Neuronal stem cell (in vitro differentiated cells): ENCODE data around the gene DDX59.
"Not testable (repeated sequence)": the region's sequence is repeated elsewhere in the genome, so short reads cannot be mapped to it uniquely, and the experiment has no call there.

ENCODE experiments used
- DNase-seq: peaks from one replicate; pipeline ENCODE4 v3.0.0-alpha.2; 2013; ENCODE audit warnings: low spot score
- H2AFZ ChIP-seq: one replicate; pipeline ENCODE4 v1.6.1; 2013; ENCODE audit warnings: mild to moderate bottlenecking, low read length, inconsistent platforms
- H2AK5ac ChIP-seq: 2 replicates; pipeline ENCODE4 v1.6.1; 2013; ENCODE audit warnings: low read depth, mild to moderate bottlenecking, inconsistent platforms, low read length, moderate library complexity, mixed read lengths
- H2BK120ac ChIP-seq: 2 replicates; pipeline ENCODE4 v1.6.1; 2013; ENCODE audit warnings: low read depth, mild to moderate bottlenecking, inconsistent platforms, low read length, moderate library complexity, mixed read lengths
- H2BK12ac ChIP-seq: one replicate; pipeline ENCODE4 v1.6.1; 2013; ENCODE audit warnings: low read length, inconsistent platforms
- H2BK15ac ChIP-seq: 2 replicates; pipeline ENCODE4 v1.6.1; 2013; ENCODE audit warnings: mild to moderate bottlenecking, low read length, inconsistent platforms, mixed read lengths
- H2BK5ac ChIP-seq: one replicate; pipeline ENCODE4 v1.6.1; 2013; ENCODE audit warnings: inconsistent platforms, mild to moderate bottlenecking, low read length, moderate library complexity
- H3K14ac ChIP-seq: one replicate; pipeline ENCODE4 v1.6.1; 2013; ENCODE audit warnings: low read length, inconsistent platforms
- H3K18ac ChIP-seq: 2 replicates; pipeline ENCODE4 v1.6.1; 2013; ENCODE audit warnings: low read length, inconsistent platforms
- H3K23ac ChIP-seq: 2 replicates; pipeline ENCODE4 v1.6.1; 2013; ENCODE audit warnings: low read depth, mild to moderate bottlenecking, mixed read lengths, low read length, inconsistent platforms; ENCODE audit not compliant: poor library complexity
- H3K27ac ChIP-seq: replicated peaks from 3 replicates; pipeline ENCODE4 v1.5.1; 2013; ENCODE audit warnings: low read length, inconsistent platforms
- H3K27me3 ChIP-seq, 3 experiments: 2 replicates each; pipeline ENCODE4 v1.6.1; 2013; ENCODE audit warnings: low read length in 3 of 3, mild to moderate bottlenecking in 2 of 3, inconsistent platforms in 1 of 3, low read depth in 1 of 3, mixed read lengths in 1 of 3, moderate library complexity in 1 of 3; ENCODE audit not compliant: control insufficient read depth in 3 of 3, insufficient read depth in 3 of 3
- H3K36me3 ChIP-seq, 2 donors: replicated peaks in 1 of 2; 2 replicates each; pipeline ENCODE4 v1.6.1; 2013; ENCODE audit warnings: low read length in 2 of 2; ENCODE audit not compliant: control insufficient read depth in 2 of 2, insufficient read depth in 2 of 2
- H3K4ac ChIP-seq: 2 replicates; pipeline ENCODE4 v1.6.1; 2013; ENCODE audit warnings: inconsistent platforms, mild to moderate bottlenecking, low read length, moderate library complexity
- H3K4me1 ChIP-seq, 2 donors: 1 replicate in 1 of 2; 2 replicates in 1 of 2; pipeline ENCODE4 v1.6.1; 2013; ENCODE audit warnings: low read length in 2 of 2, low read depth in 1 of 2; ENCODE audit not compliant: control insufficient read depth in 2 of 2, insufficient read depth in 1 of 2
- H3K4me2 ChIP-seq: one replicate; pipeline ENCODE4 v1.6.1; 2013; ENCODE audit warnings: mild to moderate bottlenecking, low read length, inconsistent platforms; ENCODE audit not compliant: insufficient read depth, poor library complexity, severe bottlenecking
- H3K4me3 ChIP-seq, 2 donors: 2 replicates each; pipeline ENCODE4 v1.5.1; 2013; ENCODE audit warnings: low read length in 2 of 2, mild to moderate bottlenecking in 2 of 2, inconsistent platforms in 1 of 2, moderate library complexity in 1 of 2
- H3K79me1 ChIP-seq: one replicate; pipeline ENCODE4 v1.6.1; 2013; ENCODE audit warnings: low read depth, mild to moderate bottlenecking, inconsistent platforms, low read length, moderate library complexity
- H3K9ac ChIP-seq: one replicate; pipeline ENCODE4 v1.6.1; 2013; ENCODE audit warnings: mild to moderate bottlenecking, low read depth, low read length, inconsistent platforms; ENCODE audit not compliant: poor library complexity
- H3K9me3 ChIP-seq, 2 donors: replicated peaks in 1 of 2; 2 replicates each; pipeline versions ENCODE3 to v1.6.1; 2013; ENCODE audit warnings: low read length in 2 of 2, mild to moderate bottlenecking in 2 of 2, inconsistent platforms in 1 of 2, low read depth in 1 of 2, mixed read lengths in 1 of 2, moderate library complexity in 1 of 2; ENCODE audit not compliant: control insufficient read depth in 2 of 2, insufficient read depth in 1 of 2
- H4K8ac ChIP-seq: one replicate; pipeline ENCODE4 v1.6.1; 2013; ENCODE audit warnings: low read depth, mild to moderate bottlenecking, inconsistent platforms, low read length, moderate library complexity
- H4K91ac ChIP-seq: one replicate; pipeline ENCODE4 v1.6.1; 2013; ENCODE audit warnings: low read length, low read depth, mild to moderate bottlenecking, inconsistent platforms; ENCODE audit not compliant: poor library complexity
- WGBS, 2 donors: extraction: QIAGEN DNeasy Blood & Tissue Kit; methylation state at CpG; one replicate each; pipeline ENCODE4 v1.1.7; 2013; ENCODE audit warnings: missing lambda C conversion rate in 2 of 2, mixed read lengths in 1 of 2; ENCODE audit not compliant: insufficient read length in 2 of 2, insufficient replicate concordance in 1 of 2; ENCODE audit errors: extremely low coverage in 2 of 2; 5-methylcytosine and 5-hydroxymethylcytosine counted together

The DDX59 gene

GRCh38 chr1:200631375-200631774 lies 38.3 kb downstream of the DDX59 start:
- Histone ChIP-seq H3K36me3 (no peaks in the 10 kb centered on the region), H3K9ac (no peak overlapping the region), H3K18ac (no peak overlapping the region), H3K27ac (no peak overlapping the region), H3K4me2 (no peak overlapping the region), H2BK12ac (no peak overlapping the region), H2BK5ac (no peak overlapping the region), H3K23ac (no peak overlapping the region), H4K91ac (no peak overlapping the region), H2BK120ac (no peak overlapping the region), H2BK15ac (no peak overlapping the region), H3K4me3 (no peak overlapping the region), H2AK5ac (no peak overlapping the region), H3K14ac (no peak overlapping the region), H4K8ac (no peak overlapping the region), H3K9me3 (no peaks in the 10 kb centered on the region), H3K4ac (no peak overlapping the region), H3K4me1 (peaks cover 0 to 1% of the 10 kb centered on the region in 2 donors), H2AFZ (no peak overlapping the region), H3K79me1 (no peaks in the 10 kb centered on the region), H3K27me3 (no peaks in the 10 kb centered on the region)
- no CpG with 5 or more reads among the region's 1 CpG for WGBS, 2 donors
- no peak for DNase-seq

- not testable (repeated sequence) for H2BK120ac ChIP-seq, H3K4ac ChIP-seq, H3K18ac ChIP-seq, H3K36me3 ChIP-seq, H3K23ac ChIP-seq, H4K91ac ChIP-seq, H3K9ac ChIP-seq, H3K9me3 ChIP-seq, H3K4me2 ChIP-seq, H3K14ac ChIP-seq, DNase-seq, H3K79me1 ChIP-seq, H4K8ac ChIP-seq, H3K4me3 ChIP-seq, H2BK12ac ChIP-seq, H2AK5ac ChIP-seq, H2AFZ ChIP-seq, H3K27me3 ChIP-seq, H2BK5ac ChIP-seq, H3K27ac ChIP-seq, H2BK15ac ChIP-seq, H3K4me1 ChIP-seq
- no CpG with 5 or more reads among the region's 8 CpGs for WGBS, 2 donors
Measured at GRCh38 chr1:200630515-200630899, 39.2 kb downstream of the DDX59 start.

- Histone ChIP-seq H2BK120ac (no peak overlapping the region), H3K9me3 (no peaks in the 10 kb centered on the region), H3K4ac (no peak overlapping the region), H3K36me3 (no peaks in the 10 kb centered on the region), H3K4me2 (no peak overlapping the region), H3K14ac (no peak overlapping the region), H3K23ac (no peak overlapping the region), H2AFZ (peak overlapping the region; percentile 56), H4K8ac (no peak overlapping the region), H3K27ac (no peak overlapping the region), H2BK15ac (no peak overlapping the region), H3K27me3 (no peaks in the 10 kb centered on the region), H4K91ac (no peak overlapping the region), H2BK12ac (no peak overlapping the region), H2BK5ac (no peak overlapping the region), H3K79me1 (no peaks in the 10 kb centered on the region), H2AK5ac (no peak overlapping the region), H3K4me1 (peaks cover 1 to 4% of the 10 kb centered on the region in 2 donors), H3K4me3 (no peak overlapping the region), H3K9ac (no peak overlapping the region), H3K18ac (no peak overlapping the region)
- no peak for DNase-seq
- WGBS, 2 donors = no CpG with 5 or more reads among the region's 9 CpGs
Measured at GRCh38 chr1:200629876-200630514, 39.7 kb downstream of the DDX59 start.

- H3K4me1 ChIP-seq = peaks cover 1 to 8% of the 10 kb centered on the region in 2 donors
- no peaks in the 10 kb centered on the region for H3K9me3 ChIP-seq
- H2AK5ac ChIP-seq = no peak overlapping the region
- H3K9ac ChIP-seq = no peak overlapping the region
- H3K18ac ChIP-seq = no peak overlapping the region
- H2BK12ac ChIP-seq = no peak overlapping the region
- H3K4me2 ChIP-seq = no peak overlapping the region
- no peaks in the 10 kb centered on the region for H3K36me3 ChIP-seq
- no peak overlapping the region for H3K14ac ChIP-seq
- no peak overlapping the region for H3K4me3 ChIP-seq
- DNase-seq = no peak
- H3K23ac ChIP-seq = no peak overlapping the region
- no peak overlapping the region for H4K91ac ChIP-seq
- no peak overlapping the region for H2AFZ ChIP-seq
- no peak overlapping the region for H2BK5ac ChIP-seq
- no peak overlapping the region for H2BK15ac ChIP-seq
- no CpG with 5 or more reads among the region's 7 CpGs for WGBS, 2 donors
- H4K8ac ChIP-seq = no peak overlapping the region
- H3K4ac ChIP-seq = no peak overlapping the region
- H3K79me1 ChIP-seq = no peaks in the 10 kb centered on the region
- H3K27ac ChIP-seq = no peak overlapping the region
- H3K27me3 ChIP-seq = no peaks in the 10 kb centered on the region
- H2BK120ac ChIP-seq = no peak overlapping the region
Measured at GRCh38 chr1:200628223-200628881, 41.4 kb downstream of the DDX59 start.
